GM18858 (cell line): ENCODE measurements around the gene DIPK1C.
"Not testable (repeated sequence)": the region's sequence is repeated elsewhere in the genome, so short reads cannot be mapped to it uniquely, and the experiment has no call there.

Experiments used
- ATAC-seq: cut with Tn5 transposase; IDR thresholded peaks from one replicate; pipeline ENCODE4 v1.9.1; 2021; ENCODE audit not compliant: unreplicated experiment

DIPK1C gene

GRCh38 chr18:74457043-74457724 lies at the start of gene DIPK1C:
Gene DIPK1C, minus strand, starts transcription at chr18:74457308. Its CDS starts 49 bp downstream, at chr18:74457259.
- no peak for ATAC-seq

DNA sequence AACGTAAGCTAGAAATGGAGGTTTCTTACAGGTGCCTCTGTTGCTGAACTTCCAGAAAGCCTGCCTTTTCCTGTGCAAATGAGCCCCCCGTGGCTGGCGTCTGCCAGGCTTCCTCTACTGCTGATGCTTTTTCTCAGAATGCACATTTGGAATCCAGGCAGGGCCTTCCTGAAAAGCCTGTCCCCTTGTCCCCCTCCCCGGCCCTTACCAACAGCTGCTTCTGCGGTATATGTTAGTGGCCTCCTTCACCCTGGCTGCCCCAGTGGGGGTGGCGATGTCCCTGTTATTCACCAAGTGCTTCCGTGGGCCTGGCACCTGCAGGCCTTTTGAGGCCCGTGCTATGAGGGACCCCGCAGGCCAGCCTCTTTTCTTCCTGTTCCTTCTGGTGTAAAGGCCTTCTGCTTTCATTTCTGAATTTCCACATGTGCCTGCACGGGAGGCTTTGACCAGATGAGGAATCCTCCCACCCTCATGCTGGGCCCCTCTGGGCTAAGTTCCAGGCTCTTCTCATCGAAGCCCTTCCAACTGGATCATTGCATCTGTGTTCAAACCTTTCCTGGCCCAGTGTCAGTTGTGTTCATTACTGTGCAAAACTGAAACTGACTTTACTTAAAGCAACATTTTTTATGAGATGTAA lies 49.5 kb upstream of the DIPK1C start:
- no peak for ATAC-seq

GRCh38 chr18:74505776-74506175 lies 48.7 kb upstream of the DIPK1C start:
- ATAC-seq = no peak

- no peak for ATAC-seq
Observed at GRCh38 chr18:74503137-74503536, 46.0 kb upstream of the DIPK1C start.

GRCh38 chr18:74501386-74501785 lies 44.3 kb upstream of the DIPK1C start:
- no peak for ATAC-seq

DNA sequence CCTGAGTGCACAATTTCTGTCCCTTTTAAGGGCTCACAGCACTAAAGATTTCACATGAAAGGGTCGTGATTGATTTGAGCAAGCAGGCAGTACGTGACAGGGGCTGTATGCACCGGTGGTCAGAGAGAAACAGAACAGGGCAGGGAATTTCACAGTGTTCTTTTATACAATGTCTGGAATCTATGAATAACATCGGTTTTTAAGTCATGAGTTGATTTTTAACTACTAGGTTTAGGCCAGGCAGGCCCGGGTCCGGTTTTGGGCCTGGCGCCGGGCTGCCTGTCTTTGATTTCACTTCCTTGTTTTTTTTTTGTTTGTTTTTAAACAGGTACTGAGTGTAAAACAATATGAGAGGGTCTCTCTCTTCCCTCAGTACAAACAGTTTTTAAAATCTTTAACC lies 43.7 kb upstream of the DIPK1C start:
- ATAC-seq = not testable (repeated sequence)

DNA sequence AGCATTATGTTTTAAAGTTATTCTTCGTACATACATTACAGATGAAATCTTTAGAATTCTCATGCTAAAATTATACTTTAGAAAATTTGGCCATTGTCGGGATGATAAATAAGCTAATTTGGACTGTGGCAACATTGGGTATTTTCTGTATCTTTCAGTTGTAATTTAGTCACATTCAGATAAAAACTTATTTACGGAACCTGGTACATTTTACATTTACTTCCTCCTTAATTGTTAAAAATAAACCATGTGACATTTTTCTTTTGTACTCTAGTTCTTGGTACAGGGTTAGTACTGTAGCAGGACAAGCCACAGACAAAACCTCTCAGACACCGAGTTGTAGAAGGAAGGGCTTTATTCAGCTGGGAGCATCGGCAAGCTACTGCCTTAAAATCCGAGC lies 43.3 kb upstream of the DIPK1C start:
- no peak for ATAC-seq

GRCh38 chr18:74499633-74500032 lies 42.5 kb upstream of the DIPK1C start:
- ATAC-seq = peak; percentile 31

DNA sequence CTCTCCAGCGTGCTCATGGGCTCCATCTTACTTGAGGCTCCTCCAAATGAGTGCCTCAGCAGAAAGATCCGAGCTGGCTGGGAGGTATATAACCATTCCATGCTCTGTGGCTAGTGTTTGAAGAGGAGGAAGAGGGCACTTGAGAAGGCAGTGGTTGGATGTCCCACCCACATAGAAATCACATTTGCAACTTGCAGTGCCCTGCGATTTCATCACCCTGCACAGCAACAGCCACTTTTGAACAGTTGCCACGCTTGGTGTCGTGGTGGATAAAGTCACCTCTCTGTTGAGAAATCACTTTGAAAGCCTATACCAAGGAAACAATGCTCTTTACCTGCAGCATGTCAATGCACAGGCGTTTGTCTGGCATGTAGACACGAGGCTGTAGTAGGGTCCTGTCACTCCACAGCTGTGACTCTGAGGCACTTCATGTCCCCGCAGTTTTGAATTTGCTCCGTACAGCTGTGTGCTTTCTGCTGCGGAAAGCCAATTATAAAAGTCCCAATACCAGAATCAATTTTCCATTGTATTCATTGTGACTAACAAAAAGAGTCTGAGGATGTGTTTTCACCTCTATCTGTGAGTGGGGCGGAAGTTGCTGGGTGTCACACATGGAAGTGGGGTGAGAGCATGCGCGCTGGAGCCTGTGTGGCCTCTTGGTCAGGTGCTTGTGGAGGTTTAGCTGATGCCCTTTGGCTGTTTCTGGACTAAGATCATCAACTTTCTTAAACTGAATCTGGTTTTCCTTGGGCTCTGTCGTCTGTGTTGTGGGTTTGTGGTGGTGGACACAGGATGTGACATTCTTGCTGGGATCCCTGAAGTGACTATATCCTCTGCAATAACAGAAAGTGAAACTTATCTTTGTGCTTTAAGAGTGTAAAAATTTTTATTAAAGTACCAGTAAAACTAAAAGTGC lies 41.9 kb upstream of the DIPK1C start:
- peak; percentile 26 for ATAC-seq

DNA sequence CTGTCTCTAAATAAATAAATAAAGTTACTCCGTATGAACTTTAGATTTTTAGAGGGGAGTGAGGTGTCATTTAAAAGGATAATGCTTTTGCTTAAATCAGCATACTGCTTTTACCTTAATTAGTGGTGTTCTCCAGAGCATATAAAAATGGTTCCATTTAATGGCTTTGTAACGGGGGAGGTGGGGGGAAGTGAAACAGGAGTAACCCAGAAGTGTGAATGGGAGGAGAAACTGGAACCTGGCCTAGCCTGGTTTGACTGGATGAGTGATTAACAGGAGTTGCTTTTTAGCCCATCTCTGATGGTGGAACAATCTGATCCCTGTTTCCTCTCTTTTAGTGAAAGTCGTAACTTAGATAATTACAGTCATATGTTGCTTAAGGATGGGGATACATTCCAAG lies 40.7 kb upstream of the DIPK1C start:
- no peak for ATAC-seq

DNA sequence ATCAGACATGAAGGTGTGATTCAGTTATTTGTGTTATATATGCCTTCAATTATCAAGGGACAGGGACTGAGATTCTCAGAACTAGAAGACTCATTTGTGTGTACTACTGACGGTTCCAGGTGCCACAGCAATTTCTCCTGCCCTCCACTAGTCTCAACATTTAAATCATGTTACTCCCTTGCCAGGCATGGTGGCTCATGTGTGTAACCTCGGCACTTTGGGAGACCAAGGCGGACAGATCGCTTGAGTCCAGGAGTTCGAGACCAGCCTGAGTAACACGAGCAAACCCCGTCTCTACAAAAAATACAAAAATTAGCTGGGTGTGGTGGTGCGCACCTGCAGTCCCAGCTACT lies 40.2 kb upstream of the DIPK1C start:
- no peak for ATAC-seq

GRCh38 chr18:74496508-74497323 lies 39.6 kb upstream of the DIPK1C start:
- peak; percentile 8 for ATAC-seq

DNA sequence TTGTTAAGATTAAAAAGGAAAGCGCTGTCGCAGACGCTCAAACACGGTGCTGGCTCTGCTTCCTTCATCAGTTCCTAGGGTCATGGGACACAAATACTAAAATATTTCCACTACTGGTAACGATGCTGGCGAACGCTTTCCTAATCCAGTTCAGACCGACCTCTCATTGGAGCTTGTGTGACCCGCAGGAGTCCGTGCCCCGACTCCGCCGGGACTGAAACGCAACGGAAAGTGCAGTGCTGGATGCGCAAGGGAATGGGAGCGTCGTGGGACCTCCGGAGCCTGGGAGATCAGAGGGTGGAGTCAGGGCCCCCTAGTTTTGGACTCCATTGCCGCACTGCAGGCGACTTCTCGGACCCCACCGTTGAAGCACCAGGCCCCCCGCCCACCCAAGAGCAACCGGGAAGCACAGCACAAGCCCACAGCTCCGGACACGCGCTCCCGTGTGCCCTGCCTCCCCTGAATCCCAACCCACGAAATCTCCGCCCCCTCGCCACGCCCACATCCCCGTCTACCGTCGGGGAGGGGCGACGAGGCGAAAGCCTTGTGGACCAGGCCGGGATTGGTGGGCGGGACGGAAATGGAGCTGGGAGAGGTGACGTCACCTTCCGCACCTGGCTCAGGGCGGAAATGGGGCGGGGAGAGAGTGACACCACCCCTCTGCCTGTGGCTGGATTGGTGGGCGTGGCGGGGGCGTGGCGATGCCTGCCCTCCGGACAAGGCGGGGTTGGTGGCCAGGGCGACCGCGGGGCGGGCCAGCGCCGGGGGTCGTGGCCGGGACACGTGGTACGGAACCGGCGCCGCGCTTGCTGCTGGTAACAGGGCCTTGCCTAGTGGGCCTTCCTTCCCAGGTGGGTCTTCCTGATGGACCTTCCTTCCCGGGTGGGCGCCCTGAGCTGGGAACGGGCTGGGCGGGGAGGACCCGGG lies 38.7 kb upstream of the DIPK1C start, which contains the start of gene CNDP2:
Gene CNDP2, plus strand, starts transcription at position 783 of the 927 bp plus-strand sequence. CDS start 3,611 bp downstream, outside the sequence.
- peak; percentile 52 for ATAC-seq

- no peak for ATAC-seq
Observed at GRCh38 chr18:74494514-74494913, 37.4 kb upstream of the DIPK1C start.

GRCh38 chr18:74493689-74494088 lies 36.6 kb upstream of the DIPK1C start:
- ATAC-seq = peak; percentile 19

GRCh38 chr18:74492259-74492658 lies 35.2 kb upstream of the DIPK1C start:
- no peak for ATAC-seq

GRCh38 chr18:74489676-74490075 lies 32.6 kb upstream of the DIPK1C start:
- no peak for ATAC-seq

GRCh38 chr18:74488864-74489263 lies 31.8 kb upstream of the DIPK1C start:
- ATAC-seq = no peak

DNA sequence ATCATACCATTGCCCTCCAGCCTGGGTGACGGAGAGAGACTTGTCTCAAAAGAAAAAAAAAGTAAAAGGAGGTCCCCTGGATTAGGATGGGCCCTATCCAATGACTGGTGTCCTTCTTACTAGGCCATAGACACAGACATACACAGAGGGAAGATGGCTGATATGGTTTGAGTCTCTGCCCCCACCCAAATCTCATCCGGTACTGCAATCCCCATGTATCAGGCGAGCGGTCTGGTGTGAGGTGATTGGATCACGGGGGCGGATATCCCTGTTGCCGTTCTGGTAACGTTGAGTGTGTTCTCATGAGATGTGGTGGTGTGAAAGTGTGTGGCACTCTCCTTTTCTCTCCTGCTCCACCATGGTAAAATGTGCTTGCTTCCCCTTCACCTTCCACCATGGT lies 31.2 kb upstream of the DIPK1C start:
- ATAC-seq = no peak
